Bronchial epithelial cell (primary cell): Measurements from ENCODE around the gene RUNX3. TPM values are rescaled to one million over a fixed set of nuclear protein-coding genes. Genes with fewer than 3 reads are reported as not detected.

Source experiments
- DNase-seq: peaks from one replicate; pipeline ENCODE4 v3.0.0-alpha.2; 2010; ENCODE audit warnings: low read depth
- FAIRE-seq: peaks from 2 replicates; lab custom pipeline; 2011; peaks lifted over from hg19 to GRCh38; lab: Jason Lieb, UNC
- H3K27me3 ChIP-seq: 2 replicates; pipeline ENCODE4 v1.5.1; 2011; ENCODE audit warnings: low read length; ENCODE audit not compliant: control insufficient read depth, insufficient read depth
- H3K36me3 ChIP-seq: 2 replicates; pipeline ENCODE4 v1.5.1; 2011; ENCODE audit warnings: low read length; ENCODE audit not compliant: control insufficient read depth, insufficient read depth
- H3K4me3 ChIP-seq: 2 replicates; pipeline ENCODE4 v1.5.1; 2011; ENCODE audit warnings: mild to moderate bottlenecking, low read depth, low read length, control low read depth
- total RNA-seq: library from RNA; depleted of rRNA; stranded (reverse); fragments of >200 nt; gene quantifications from 2 replicates; pipeline ENCODE4 v1.2.1, GENCODE V29; 2014
- TF ChIP-seq, protein P1 (sequence below): IDR thresholded peaks from 2 replicates; pipeline ENCODE4 v1.5.1; 2011; ENCODE audit warnings: mild to moderate bottlenecking, moderate library complexity, low read length, control low read depth, inconsistent platforms; ENCODE audit not compliant: insufficient read depth, severe bottlenecking

Gene RUNX3
- total RNA-seq, 1 donor from 2014 or later, result 0.26 TPM

DNA sequence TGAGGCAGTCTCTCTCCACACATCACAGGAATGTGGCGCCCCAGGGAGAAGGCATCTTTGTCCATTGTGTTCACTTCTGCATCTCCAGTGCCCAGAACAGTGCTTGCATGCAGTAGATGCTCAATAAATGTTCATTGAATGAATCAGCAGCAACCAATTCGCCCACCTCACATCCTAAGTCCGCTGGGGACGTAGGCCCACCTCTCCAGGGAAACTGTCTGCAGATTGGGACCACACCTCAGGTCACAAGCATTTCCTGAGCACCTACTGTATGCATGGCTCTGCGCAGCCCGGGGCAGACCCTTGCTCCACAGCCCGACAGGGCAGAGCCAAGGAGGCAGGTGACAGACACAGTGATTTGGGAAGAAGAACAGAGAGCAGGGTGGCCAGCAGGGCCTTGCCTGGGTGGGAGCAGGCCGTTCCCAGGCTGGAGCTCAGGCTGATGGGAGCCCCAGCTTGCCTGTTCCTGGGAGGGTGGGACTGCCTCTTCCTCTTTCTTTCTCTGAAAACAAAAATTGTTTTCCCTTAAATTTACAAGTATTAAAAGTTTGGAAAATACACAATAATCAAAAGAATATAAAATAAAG is 25.8 kb upstream of the RUNX3 start:
- Histone ChIP-seq H3K36me3 (no peaks in the 10 kb centered on the region), H3K4me3 (no peak overlapping the region), H3K27me3 (peaks cover 2% of the 10 kb centered on the region)
- FAIRE-seq, result no peak
- no peak for DNase-seq
- TF ChIP-seq, protein P1, sequence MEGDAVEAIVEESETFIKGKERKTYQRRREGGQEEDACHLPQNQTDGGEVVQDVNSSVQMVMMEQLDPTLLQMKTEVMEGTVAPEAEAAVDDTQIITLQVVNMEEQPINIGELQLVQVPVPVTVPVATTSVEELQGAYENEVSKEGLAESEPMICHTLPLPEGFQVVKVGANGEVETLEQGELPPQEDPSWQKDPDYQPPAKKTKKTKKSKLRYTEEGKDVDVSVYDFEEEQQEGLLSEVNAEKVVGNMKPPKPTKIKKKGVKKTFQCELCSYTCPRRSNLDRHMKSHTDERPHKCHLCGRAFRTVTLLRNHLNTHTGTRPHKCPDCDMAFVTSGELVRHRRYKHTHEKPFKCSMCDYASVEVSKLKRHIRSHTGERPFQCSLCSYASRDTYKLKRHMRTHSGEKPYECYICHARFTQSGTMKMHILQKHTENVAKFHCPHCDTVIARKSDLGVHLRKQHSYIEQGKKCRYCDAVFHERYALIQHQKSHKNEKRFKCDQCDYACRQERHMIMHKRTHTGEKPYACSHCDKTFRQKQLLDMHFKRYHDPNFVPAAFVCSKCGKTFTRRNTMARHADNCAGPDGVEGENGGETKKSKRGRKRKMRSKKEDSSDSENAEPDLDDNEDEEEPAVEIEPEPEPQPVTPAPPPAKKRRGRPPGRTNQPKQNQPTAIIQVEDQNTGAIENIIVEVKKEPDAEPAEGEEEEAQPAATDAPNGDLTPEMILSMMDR, result no peak

DNA sequence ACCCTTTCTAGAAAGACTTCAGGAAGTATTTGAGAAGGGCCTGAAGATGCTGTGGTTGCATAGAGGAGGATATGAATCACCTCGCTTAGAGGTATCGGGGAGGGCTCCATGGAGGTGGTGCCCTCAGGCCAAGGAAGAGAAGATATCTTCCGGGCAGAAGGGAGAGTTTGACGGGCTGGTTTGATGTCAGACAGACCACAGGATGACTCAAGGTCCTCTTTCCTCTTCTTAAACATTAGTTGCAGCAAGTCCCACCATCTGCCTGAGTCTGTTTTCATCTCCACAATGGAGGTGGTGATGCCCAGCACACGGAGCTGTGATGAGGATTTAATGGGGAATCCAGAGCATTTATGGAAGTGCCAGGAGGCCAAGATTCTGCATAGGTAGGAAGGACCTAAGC is 25.1 kb upstream of the RUNX3 start:
- peak; percentile 84 for DNase-seq
- TF ChIP-seq, protein P1, result no peak
- H3K36me3 ChIP-seq, result no peaks in the 10 kb centered on the region
- no peak overlapping the region for H3K4me3 ChIP-seq
- FAIRE-seq, result no peak
- no peaks in the 10 kb centered on the region for H3K27me3 ChIP-seq

DNA sequence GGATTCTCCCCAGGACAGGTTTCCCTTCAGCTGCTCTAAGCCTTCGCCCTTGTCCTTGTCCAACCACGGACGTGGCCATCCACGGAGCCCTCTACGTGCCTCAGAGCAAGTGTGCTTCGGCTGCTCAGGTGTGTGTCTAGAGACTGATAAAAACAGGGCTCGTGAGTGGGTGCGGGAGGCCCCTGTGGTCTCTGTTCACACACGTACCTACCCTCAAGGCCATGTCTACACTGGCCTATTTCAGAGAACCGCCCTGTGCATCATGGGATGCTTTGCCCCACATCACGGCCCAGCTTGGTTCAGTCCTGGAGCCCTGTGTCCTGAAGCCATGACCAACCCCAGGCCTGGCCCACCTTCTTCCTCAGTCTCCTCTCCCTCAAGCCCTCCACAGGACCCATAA is 24.6 kb upstream of the RUNX3 start:
- no peak overlapping the region for H3K4me3 ChIP-seq
- H3K36me3 ChIP-seq, result no peaks in the 10 kb centered on the region
- FAIRE-seq (no peak), DNase-seq (no peak)
- H3K27me3 ChIP-seq, result no peaks in the 10 kb centered on the region
- TF ChIP-seq, protein P1, result no peak

DNA sequence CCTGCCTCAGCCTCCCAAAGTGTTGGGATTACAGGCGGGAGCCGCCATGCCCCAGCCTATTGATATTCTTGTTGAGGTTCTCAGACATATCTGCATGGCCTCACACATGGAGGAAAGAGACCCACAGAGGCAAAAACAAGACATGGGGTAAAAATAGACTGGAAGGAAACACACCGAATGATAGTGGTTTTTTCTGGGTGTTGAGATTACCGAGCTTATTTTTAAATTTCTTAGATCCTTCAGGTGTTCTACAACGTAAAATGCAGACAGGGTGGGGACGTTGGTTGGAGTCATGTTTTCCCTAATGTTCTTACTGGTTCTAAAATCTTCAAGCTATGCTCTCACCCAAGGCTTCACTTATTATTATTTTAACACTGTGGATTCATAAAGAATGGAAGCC is 23.9 kb upstream of the RUNX3 start:
- H3K4me3 ChIP-seq, result no peak overlapping the region
- no peak for DNase-seq
- TF ChIP-seq, protein P1, result no peak
- FAIRE-seq, result no peak
- no peaks in the 10 kb centered on the region for H3K36me3 ChIP-seq
- H3K27me3 ChIP-seq, result no peaks in the 10 kb centered on the region

DNA sequence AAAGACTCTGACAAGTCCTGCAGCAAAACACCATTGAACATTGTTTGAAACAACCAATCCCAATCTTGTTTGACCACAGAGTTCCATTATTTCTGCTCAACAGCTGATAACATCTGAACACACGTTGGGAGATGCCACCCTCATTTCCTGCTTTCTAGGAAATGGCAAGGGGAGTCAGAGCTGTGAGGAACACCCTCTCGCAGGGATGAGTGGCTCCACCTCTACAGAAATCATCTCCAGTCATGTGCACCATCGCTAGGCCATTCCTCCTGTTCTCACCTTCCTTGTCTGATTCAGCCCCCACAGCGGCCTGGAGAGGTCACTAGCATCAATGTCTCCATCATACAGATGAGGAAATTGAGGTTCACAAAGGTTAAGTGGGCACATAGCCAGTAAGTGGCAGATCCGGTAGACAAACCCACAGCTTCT is 22.4 kb upstream of the RUNX3 start:
- no peak overlapping the region for H3K4me3 ChIP-seq
- FAIRE-seq, result no peak
- TF ChIP-seq, protein P1, result no peak
- no peaks in the 10 kb centered on the region for H3K27me3 ChIP-seq
- no peaks in the 10 kb centered on the region for H3K36me3 ChIP-seq
- peak; percentile 5 for DNase-seq
